ENCODE results near the gene NOD2. TPM values are rescaled to one million over a fixed set of nuclear protein-coding genes. Genes with fewer than 3 reads are reported as not detected.

NOD2 gene
- total RNA-seq, 1 experiment from 2014 or later, result 0.11 TPM

- TF ChIP-seq ZNF121 (CRISPR knock-in tag; IDR thresholded peaks at IDR 0.05) (no peak), NR1H2 (CRISPR knock-in tag; IDR thresholded peaks at IDR 0.05) (no peak), SMAD4 (CRISPR knock-in tag; IDR thresholded peaks at IDR 0.05) (no peak), RORB (CRISPR knock-in tag; IDR thresholded peaks at IDR 0.05) (no peak), EMX1 (CRISPR knock-in tag; IDR thresholded peaks at IDR 0.05) (no peak)
- TF ChIP-seq, protein P1, sequence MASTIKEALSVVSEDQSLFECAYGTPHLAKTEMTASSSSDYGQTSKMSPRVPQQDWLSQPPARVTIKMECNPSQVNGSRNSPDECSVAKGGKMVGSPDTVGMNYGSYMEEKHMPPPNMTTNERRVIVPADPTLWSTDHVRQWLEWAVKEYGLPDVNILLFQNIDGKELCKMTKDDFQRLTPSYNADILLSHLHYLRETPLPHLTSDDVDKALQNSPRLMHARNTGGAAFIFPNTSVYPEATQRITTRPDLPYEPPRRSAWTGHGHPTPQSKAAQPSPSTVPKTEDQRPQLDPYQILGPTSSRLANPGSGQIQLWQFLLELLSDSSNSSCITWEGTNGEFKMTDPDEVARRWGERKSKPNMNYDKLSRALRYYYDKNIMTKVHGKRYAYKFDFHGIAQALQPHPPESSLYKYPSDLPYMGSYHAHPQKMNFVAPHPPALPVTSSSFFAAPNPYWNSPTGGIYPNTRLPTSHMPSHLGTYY (CRISPR knock-in tag; IDR thresholded peaks at IDR 0.05), result no peak
Measured at GRCh38 chr16:50679266-50679665, 14.1 kb upstream of the NOD2 start (continued).

GRCh38 chr16:50679676-50680555 lies 13.5 kb upstream of the NOD2 start:
- H3K9me3 Mint-ChIP-seq, result no peaks in the 10 kb centered on the region
- H3K27ac Mint-ChIP-seq, result no peak overlapping the region
- ChIA-PET POLR2A (no interaction called here), CTCF (interaction anchor here (1.3 to 7.6 kb wide), 3 partner anchors 8 to 126 kb away, joined by 3 to 101 read pairs (median 34); no protein-coding TSS in a partner anchor)
- ATAC-seq (no peak), DNase-seq (ENCODE audit: low spot score) (no peak)
- no peaks in the 10 kb centered on the region for H3K4me1 Mint-ChIP-seq
- H3K27me3 Mint-ChIP-seq (ENCODE audit: low read depth), result no peaks in the 10 kb centered on the region
- no peak overlapping the region for H3K4me3 Mint-ChIP-seq
- no peaks in the 10 kb centered on the region for H3K36me3 Mint-ChIP-seq
- TF ChIP-seq SOX15 (CRISPR knock-in tag; IDR thresholded peaks at IDR 0.05) (no peak), ETV6 (CRISPR knock-in tag; IDR thresholded peaks at IDR 0.05) (no peak), TP53 (CRISPR knock-in tag; IDR thresholded peaks at IDR 0.05) (no peak), OVOL2 (CRISPR knock-in tag; IDR thresholded peaks at IDR 0.05; ENCODE audit: borderline replicate concordance) (no peak), SP1 (CRISPR knock-in tag; conservative IDR thresholded peaks at IDR 0.05) (no peak), SMAD3 (CRISPR knock-in tag; IDR thresholded peaks at IDR 0.05; ENCODE audit: borderline replicate concordance) (no peak), USF2 (CRISPR knock-in tag; IDR thresholded peaks at IDR 0.05) (no peak), MYBL2 (CRISPR knock-in tag; IDR thresholded peaks at IDR 0.05) (no peak), NR3C1 (CRISPR knock-in tag; conservative IDR thresholded peaks at IDR 0.05; ENCODE audit: low read depth) (no peak), ZMAT4 (CRISPR knock-in tag; IDR thresholded peaks at IDR 0.05) (no peak), GRHL2 (CRISPR knock-in tag; IDR thresholded peaks at IDR 0.05; ENCODE audit: insufficient replicate concordance, severe bottlenecking) (no peak), MXD4 (CRISPR knock-in tag; IDR thresholded peaks at IDR 0.05; ENCODE audit: borderline replicate concordance) (no peak), NFYB (CRISPR knock-in tag; conservative IDR thresholded peaks at IDR 0.05; ENCODE audit: low read depth) (no peak), ZNF138 (CRISPR knock-in tag; conservative IDR thresholded peaks at IDR 0.05) (no peak), ATF1 (CRISPR knock-in tag; IDR thresholded peaks at IDR 0.05) (no peak), RELA (CRISPR knock-in tag; IDR thresholded peaks at IDR 0.05; ENCODE audit: borderline replicate concordance) (no peak), HMGA2 (CRISPR knock-in tag; IDR thresholded peaks at IDR 0.05) (no peak), TEAD1 (CRISPR knock-in tag; IDR thresholded peaks at IDR 0.05) (no peak)
- TF ChIP-seq, protein P2, sequence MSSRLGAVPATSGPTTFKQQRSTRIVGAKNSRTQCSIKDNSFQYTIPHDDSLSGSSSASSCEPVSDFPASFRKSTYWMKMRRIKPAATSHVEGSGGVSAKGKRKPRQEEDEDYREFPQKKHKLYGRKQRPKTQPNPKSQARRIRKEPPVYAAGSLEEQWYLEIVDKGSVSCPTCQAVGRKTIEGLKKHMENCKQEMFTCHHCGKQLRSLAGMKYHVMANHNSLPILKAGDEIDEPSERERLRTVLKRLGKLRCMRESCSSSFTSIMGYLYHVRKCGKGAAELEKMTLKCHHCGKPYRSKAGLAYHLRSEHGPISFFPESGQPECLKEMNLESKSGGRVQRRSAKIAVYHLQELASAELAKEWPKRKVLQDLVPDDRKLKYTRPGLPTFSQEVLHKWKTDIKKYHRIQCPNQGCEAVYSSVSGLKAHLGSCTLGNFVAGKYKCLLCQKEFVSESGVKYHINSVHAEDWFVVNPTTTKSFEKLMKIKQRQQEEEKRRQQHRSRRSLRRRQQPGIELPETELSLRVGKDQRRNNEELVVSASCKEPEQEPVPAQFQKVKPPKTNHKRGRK (CRISPR knock-in tag; IDR thresholded peaks at IDR 0.05; ENCODE audit: borderline replicate concordance), result no peak
- TF ChIP-seq, protein P3, sequence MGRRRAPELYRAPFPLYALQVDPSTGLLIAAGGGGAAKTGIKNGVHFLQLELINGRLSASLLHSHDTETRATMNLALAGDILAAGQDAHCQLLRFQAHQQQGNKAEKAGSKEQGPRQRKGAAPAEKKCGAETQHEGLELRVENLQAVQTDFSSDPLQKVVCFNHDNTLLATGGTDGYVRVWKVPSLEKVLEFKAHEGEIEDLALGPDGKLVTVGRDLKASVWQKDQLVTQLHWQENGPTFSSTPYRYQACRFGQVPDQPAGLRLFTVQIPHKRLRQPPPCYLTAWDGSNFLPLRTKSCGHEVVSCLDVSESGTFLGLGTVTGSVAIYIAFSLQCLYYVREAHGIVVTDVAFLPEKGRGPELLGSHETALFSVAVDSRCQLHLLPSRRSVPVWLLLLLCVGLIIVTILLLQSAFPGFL (CRISPR knock-in tag; IDR thresholded peaks at IDR 0.05; ENCODE audit: borderline replicate concordance), result no peak
